ENCODE data around the gene DNAH9.

DNA sequence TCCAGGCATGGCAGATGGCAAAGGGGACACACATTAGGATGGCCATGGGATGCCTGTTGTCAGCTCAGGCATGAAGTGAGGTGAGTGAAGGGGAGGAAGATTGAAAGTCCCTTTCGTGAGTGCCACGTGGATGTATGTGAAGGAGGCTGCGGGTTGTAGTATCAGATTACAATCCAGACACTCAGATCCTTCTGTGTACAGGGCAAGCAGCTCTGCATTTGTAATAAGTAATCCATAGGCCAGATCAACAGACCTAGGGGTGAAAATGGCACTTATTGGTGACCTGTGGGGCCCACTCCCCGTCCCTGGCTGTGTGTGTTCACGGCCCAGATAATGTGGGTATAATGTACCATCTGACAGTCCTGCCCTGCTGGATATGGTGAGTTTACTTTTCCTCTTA lies 159.5 kb downstream of the DNAH9 start:
- TF ChIP-seq EP300 (IDR thresholded peaks at IDR 0.05; ENCODE audit: low read depth): no peak
- TF ChIP-seq POLR2AphosphoS5 (IDR thresholded peaks at IDR 0.05): no peak
- no peak for TF ChIP-seq POLR2A (IDR thresholded peaks at IDR 0.05)
